GM19372 (cell line): ENCODE results near the gene MRPL34.
A peak's percentile ranks its signal among the peaks of the same experiment; 100 is the strongest.

ENCODE experiments used
- ATAC-seq: cut with Tn5 transposase; IDR thresholded peaks from one replicate; pipeline ENCODE4 v1.9.1; 2021; ENCODE audit warnings: mild to moderate bottlenecking, low read depth, moderate library complexity; ENCODE audit not compliant: unreplicated experiment

MRPL34 gene

GRCh38 chr19:17327068-17327653 is 21.5 kb downstream of the MRPL34 start:
- no peak for ATAC-seq

- ATAC-seq: no peak
Measured at GRCh38 chr19:17327654-17328516, 22.2 kb downstream of the MRPL34 start.

DNA sequence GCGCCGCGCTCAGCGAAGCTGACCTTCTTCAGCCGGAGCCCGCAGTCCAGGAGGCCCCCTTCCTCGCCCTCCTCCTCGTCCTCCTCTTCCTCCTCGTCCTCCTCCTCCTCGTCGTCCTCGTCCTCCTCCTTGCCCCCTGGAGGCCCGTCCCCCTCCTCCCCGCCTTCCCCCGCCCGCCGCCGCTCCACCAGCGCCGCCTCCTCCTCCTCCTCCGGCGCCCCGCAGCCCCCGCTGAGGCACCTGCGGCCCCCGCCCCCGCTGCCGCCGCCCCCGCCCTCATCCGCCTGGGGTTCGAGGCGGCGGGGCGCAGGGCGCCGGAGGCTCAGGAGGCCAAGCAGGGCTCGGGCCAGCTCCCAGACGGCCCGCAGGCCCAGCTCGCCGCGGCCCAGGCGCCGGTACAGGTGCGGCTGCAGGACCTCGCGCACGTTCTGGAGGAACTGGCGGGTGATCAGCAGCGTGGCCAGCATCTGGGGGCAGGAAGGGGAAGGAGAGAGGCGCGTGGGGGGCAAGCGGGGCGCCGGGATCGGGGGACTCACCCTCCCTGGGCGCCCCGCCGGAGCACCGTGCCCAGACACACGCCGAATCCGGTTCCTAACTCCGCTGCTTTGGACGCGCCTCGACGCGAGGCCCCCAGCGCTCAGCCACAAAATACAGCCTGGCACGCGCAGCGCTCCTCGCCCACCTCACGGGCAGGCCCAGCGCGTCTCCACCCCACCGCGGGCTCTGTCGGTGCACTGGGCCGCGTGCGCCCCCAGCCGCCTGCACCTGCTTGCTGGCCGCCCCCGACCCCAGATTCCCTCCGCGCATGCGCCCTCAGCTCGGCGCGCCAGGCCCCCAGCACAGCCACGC is 23.1 kb downstream of the MRPL34 start:
- no peak for ATAC-seq

- no peak for ATAC-seq
Measured at GRCh38 chr19:17329366-17330261, 23.9 kb downstream of the MRPL34 start.

DNA sequence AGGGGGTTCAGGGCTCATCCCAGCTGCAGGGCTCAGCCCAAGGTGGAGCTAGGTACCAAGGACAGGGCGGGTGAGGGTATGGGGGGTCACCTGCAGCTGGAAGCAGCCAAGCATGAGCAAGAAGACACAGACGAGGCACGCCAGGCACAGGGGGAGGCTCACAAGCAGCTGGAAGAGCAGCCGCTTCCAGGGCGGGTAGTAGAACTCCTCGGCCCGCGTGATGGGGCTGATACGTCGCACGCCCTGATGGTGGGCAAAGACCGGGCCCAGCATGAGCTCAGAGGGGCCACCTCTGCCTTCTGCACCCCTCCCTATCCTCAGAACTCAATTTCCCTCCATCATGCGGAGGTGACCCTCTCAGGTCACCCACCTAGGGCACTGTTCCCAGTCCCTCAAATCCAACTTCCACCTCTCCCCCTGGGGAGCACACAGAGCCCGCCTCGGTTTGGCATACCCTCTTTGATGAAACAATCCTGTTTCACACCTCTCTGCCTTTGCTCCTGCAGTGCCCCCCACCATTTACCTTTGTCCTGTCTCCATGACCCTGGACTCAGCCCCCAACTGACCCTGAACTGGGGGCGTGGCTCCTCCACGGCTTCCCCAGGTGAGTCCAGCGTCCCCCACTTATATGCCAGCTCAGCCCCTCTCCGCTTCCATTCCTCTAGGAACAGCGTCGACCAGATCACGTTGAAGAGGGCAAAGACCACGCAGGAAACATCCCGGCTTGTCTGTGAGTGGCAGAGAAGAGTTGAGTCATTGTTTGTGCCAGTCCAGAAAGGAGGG is 24.8 kb downstream of the MRPL34 start:
- no peak for ATAC-seq

- ATAC-seq: no peak
Measured at GRCh38 chr19:17331045-17331558, 25.4 kb downstream of the MRPL34 start.

- no peak for ATAC-seq
Measured at GRCh38 chr19:17332360-17332676, 26.6 kb downstream of the MRPL34 start.

GRCh38 chr19:17332677-17333581 is 27.3 kb downstream of the MRPL34 start:
- ATAC-seq: no peak

- no peak for ATAC-seq
Measured at GRCh38 chr19:17333611-17334413, 28.1 kb downstream of the MRPL34 start.

DNA sequence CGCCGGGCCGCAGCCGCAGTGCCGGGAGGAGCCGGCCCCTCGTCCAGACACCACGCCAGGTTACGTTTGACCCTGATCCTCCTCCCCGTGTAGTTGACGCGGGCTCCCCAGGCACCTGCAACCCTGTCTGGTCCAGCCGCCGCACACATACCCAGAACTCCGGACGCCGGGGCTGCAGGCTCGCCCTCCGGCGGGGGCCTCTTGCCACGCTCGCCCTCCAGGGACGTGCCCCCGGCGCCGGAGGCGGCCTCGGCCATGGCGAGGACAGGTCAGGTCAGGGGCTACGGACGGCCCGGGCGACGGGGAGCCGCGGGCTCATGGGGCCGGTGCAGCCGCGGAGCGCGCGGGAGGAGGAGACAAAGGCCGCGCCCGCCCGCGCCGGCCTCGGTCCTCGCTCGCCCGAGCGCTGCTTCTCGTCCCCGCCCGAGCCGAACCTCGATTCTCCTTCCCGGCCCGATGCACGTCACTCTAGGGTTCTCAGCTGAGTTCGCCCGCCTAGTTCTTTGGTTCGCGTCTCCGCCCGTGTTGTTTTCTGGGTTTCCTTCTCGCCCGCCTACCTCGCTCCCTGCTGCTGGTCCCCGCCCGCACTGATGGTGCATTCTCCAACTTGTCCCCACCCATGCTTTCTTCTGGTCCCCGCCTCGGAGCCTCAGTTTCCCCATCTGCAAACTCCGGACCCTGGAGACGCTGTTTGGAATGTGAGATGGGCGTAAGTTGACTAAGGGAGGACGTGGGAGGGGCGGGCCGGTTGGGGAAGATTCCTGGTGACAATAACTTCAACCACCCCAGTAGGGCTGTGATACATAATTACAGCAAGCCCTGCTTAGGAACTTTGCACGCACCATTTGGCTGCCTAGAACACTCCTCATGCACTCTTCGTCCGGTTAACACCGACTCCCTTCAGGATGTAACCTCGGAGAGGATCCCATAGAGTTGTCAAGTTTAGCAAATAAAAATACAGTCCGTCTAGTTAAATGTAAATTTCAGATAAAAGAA is 29.0 kb downstream of the MRPL34 start, which contains the start of gene ANO8:
TSS of gene ANO8 (minus strand) at position 442 of the 996 bp plus-strand sequence. CDS start at position 257, 185 bp downstream.
- ATAC-seq: peak; percentile 51

GRCh38 chr19:17335575-17335974 is 29.9 kb downstream of the MRPL34 start:
- no peak for ATAC-seq

DNA sequence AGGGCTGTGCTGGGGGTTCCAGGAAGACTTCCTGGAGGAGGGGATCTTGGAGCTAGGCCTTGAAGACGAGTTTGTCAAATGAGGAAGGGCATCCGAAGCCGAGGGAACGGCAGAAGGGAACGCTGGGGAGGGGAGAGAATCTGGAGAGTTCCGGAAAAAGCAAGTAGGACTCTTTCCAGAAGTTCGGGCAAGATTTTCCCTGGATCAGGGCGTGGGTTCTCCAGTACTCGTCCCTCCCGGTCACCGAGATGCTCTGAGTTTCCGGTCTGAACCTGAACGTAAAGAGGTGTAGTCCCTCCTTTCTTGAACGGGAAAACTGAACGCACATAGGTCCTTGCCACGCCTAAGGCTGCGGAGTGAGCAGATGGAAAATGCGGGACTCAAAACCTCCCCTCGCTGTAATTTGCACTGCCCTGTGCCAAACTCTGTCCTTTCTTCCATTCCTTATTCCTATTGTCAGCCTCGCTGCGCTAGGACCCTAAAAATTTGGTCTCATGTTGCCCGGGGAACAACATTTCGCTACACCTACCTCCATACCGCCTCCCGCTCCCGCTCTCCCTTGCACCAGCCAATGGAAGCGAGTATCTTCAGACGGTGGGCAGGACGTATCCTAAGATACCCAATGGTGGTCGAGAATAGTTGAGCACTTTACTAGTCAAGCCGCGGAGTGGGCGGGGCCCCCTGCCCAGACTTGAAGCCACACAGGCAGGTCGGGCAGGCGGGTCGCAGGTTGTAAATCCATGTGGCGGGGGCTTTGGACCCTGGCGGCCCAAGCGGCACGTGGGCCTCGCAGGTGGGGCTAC is 31.4 kb downstream of the MRPL34 start, which contains the start of gene GTPBP3:
TSS of gene GTPBP3 (plus strand) at position 682 of the 803 bp plus-strand sequence. CDS start at position 741, 59 bp downstream.
- peak; percentile 79 for ATAC-seq

- peak; percentile 2 for ATAC-seq
Measured at GRCh38 chr19:17337675-17338432, 32.2 kb downstream of the MRPL34 start.

DNA sequence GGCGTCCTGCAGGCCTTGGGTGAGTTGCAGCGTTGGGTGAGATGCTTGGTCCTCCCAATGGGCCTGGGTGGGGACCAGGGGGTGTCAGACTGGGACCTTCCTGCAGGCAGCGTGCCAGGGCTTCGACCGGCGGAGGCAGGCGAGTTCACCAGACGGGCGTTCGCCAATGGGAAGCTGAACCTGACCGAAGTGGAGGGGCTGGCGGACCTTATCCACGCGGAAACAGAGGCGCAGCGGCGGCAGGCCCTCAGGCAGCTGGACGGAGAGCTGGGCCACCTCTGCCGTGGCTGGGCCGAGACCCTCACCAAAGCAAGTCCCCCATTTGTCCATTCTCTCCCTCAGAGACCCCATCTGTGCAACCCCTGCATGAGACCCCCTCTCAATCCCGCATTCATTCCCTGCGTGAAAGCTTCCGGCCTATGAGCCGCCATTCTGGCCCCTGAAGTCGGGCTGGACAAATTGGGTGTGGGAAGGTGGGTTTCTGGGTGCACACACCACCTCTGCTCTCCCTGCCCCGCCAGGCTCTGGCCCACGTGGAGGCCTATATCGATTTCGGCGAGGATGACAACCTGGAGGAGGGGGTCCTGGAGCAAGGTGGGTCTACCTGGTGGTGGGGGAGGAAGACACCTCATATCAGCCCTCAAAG is 32.9 kb downstream of the MRPL34 start:
- no peak for ATAC-seq
